ENCODE results near the gene BSN. TPM values are rescaled to one million over a fixed set of nuclear protein-coding genes. Genes with fewer than 3 reads are reported as not detected.

Gene BSN
- total and polyA plus RNA-seq, 2 donors (not counting 1 experiment from before 2014, with no cell fraction given) = under 0.01 to 0.01 TPM

GRCh38 chr3:49646236-49646635 lies 92.0 kb downstream of the BSN start:
- Histone ChIP-seq H3K9ac (ENCODE audit: insufficient read depth, low read length) (no peak overlapping the region), H2AFZ (ENCODE audit: low read length) (no peak overlapping the region), H3K27me3 (ENCODE audit: control insufficient read depth, insufficient read depth, low read length) (no peaks in the 10 kb centered on the region), H4K20me1 (ENCODE audit: control insufficient read depth, extremely low read depth, insufficient read depth, low read length) (no peaks in the 10 kb centered on the region), H3K9me3 (ENCODE audit: control insufficient read depth, insufficient read depth, low read depth, low read length) (no peaks in the 10 kb centered on the region), H3K79me2 (ENCODE audit: control insufficient read depth, insufficient read depth, low read length) (no peaks in the 10 kb centered on the region), H3K4me3 (replicated peaks in 1 of 4; ENCODE audit: control extremely low read depth in 1 of 4, insufficient read depth in 1 of 4, low read depth in 3 of 4, low read length in 4 of 4) (no peak overlapping the region), H3K4me2 (ENCODE audit: extremely low read depth, insufficient read depth, low read length) (no peak overlapping the region), H3K4me1 (ENCODE audit: control insufficient read depth, extremely low read depth, insufficient read depth, low read length) (no peaks in the 10 kb centered on the region), H3K36me3 (ENCODE audit: control insufficient read depth, insufficient read depth, low read length) (no peaks in the 10 kb centered on the region), H3K27ac (ENCODE audit: insufficient read depth, low read length) (no peak overlapping the region)
- TF ChIP-seq EZH2 (IDR thresholded peaks at IDR 0.05; ENCODE audit: low read length, missing control alignments) (no peak), CTCF (conservative IDR thresholded peaks at IDR 0.05 in 1 of 2, IDR thresholded peaks at IDR 0.05 in 1 of 2; ENCODE audit: low read depth in 1 of 2, low read length in 2 of 2) (no peak)
- no peak for DNase-seq (ENCODE audit: low read depth in 2 of 2)

- peak in 1 of 2 donors; percentile 19 for DNase-seq (ENCODE audit: low read depth in 2 of 2)
- no peak overlapping the region for H2AFZ ChIP-seq (ENCODE audit: low read length)
- no peaks in the 10 kb centered on the region for H3K79me2 ChIP-seq (ENCODE audit: control insufficient read depth, insufficient read depth, low read length)
- no peaks in the 10 kb centered on the region for H3K27me3 ChIP-seq (ENCODE audit: control insufficient read depth, insufficient read depth, low read length)
- no peak for TF ChIP-seq EZH2 (IDR thresholded peaks at IDR 0.05; ENCODE audit: low read length, missing control alignments)
- no peak for TF ChIP-seq CTCF (conservative IDR thresholded peaks at IDR 0.05 in 1 of 2, IDR thresholded peaks at IDR 0.05 in 1 of 2; ENCODE audit: low read depth in 1 of 2, low read length in 2 of 2)
- H3K9me3 ChIP-seq (ENCODE audit: control insufficient read depth, insufficient read depth, low read depth, low read length) = no peaks in the 10 kb centered on the region
- no peak overlapping the region for H3K27ac ChIP-seq (ENCODE audit: insufficient read depth, low read length)
- H3K4me3 ChIP-seq (replicated peaks in 1 of 4; ENCODE audit: control extremely low read depth in 1 of 4, insufficient read depth in 1 of 4, low read depth in 3 of 4, low read length in 4 of 4) = no peak overlapping the region
- no peak overlapping the region for H3K9ac ChIP-seq (ENCODE audit: insufficient read depth, low read length)
- no peaks in the 10 kb centered on the region for H3K4me1 ChIP-seq (ENCODE audit: control insufficient read depth, extremely low read depth, insufficient read depth, low read length)
- no peak overlapping the region for H3K4me2 ChIP-seq (ENCODE audit: extremely low read depth, insufficient read depth, low read length)
- H4K20me1 ChIP-seq (ENCODE audit: control insufficient read depth, extremely low read depth, insufficient read depth, low read length) = no peaks in the 10 kb centered on the region
- H3K36me3 ChIP-seq (ENCODE audit: control insufficient read depth, insufficient read depth, low read length) = no peaks in the 10 kb centered on the region
Measured at GRCh38 chr3:49647741-49648140, 93.5 kb downstream of the BSN start.

- Histone ChIP-seq H3K4me2 (ENCODE audit: extremely low read depth, insufficient read depth, low read length) (no peak overlapping the region), H4K20me1 (ENCODE audit: control insufficient read depth, extremely low read depth, insufficient read depth, low read length) (no peaks in the 10 kb centered on the region), H3K27ac (ENCODE audit: insufficient read depth, low read length) (no peak overlapping the region), H3K79me2 (ENCODE audit: control insufficient read depth, insufficient read depth, low read length) (no peaks in the 10 kb centered on the region), H3K4me3 (replicated peaks in 1 of 4; ENCODE audit: control extremely low read depth in 1 of 4, insufficient read depth in 1 of 4, low read depth in 3 of 4, low read length in 4 of 4) (no peak overlapping the region), H3K9me3 (ENCODE audit: control insufficient read depth, insufficient read depth, low read depth, low read length) (no peaks in the 10 kb centered on the region), H3K27me3 (ENCODE audit: control insufficient read depth, insufficient read depth, low read length) (no peaks in the 10 kb centered on the region), H2AFZ (ENCODE audit: low read length) (no peak overlapping the region), H3K4me1 (ENCODE audit: control insufficient read depth, extremely low read depth, insufficient read depth, low read length) (no peaks in the 10 kb centered on the region), H3K9ac (ENCODE audit: insufficient read depth, low read length) (no peak overlapping the region), H3K36me3 (ENCODE audit: control insufficient read depth, insufficient read depth, low read length) (no peaks in the 10 kb centered on the region)
- no peak for DNase-seq (ENCODE audit: low read depth in 2 of 2)
- TF ChIP-seq CTCF (conservative IDR thresholded peaks at IDR 0.05 in 1 of 2, IDR thresholded peaks at IDR 0.05 in 1 of 2; ENCODE audit: low read depth in 1 of 2, low read length in 2 of 2) (no peak), EZH2 (IDR thresholded peaks at IDR 0.05; ENCODE audit: low read length, missing control alignments) (no peak)
Measured at GRCh38 chr3:49648354-49649019, 94.2 kb downstream of the BSN start.

All from fibroblast of lung (primary cell).